Peyer's patch (tissue), 4 donors: ENCODE measurements around the gene GEMIN2.

Experiments used
- POLR2A ChIP-seq, 2 donors: fragments of 450-650 bp; IDR thresholded peaks; one replicate each; pipeline ENCODE4 v1.5.1; 2017; ENCODE audit warnings: antibody characterized with exemption in 2 of 2, mild to moderate bottlenecking in 2 of 2, moderate library complexity in 2 of 2
- TF ChIP-seq, protein P1 (sequence below), 6 experiments: fragments of 450-650 bp in 4 of 6; fragments of 200-600 bp in 2 of 6; sonication (generic) in 1 of 6; IDR thresholded peaks; one replicate each; pipeline ENCODE4 v1.5.1; 2017 to 2019; ENCODE audit warnings: antibody characterized with exemption in 6 of 6, mild to moderate bottlenecking in 3 of 6, moderate library complexity in 1 of 6

DNA sequence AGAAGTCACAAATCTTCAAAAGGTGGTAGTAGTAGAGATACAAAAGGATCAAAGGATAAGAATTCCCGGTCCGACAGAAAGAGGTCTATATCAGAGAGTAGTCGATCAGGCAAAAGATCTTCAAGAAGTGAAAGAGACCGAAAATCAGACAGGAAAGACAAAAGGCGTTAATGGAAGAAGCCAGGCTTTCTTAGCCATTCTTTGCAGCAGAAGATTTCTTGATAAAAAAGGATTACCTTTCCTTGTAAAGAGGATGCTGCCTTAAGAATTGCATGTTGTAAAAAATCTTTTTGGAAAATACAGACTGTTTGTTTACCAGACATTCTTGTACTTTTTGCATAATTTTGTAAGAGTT lies 67.5 kb downstream of the GEMIN2 start:
- TF ChIP-seq, protein P1, sequence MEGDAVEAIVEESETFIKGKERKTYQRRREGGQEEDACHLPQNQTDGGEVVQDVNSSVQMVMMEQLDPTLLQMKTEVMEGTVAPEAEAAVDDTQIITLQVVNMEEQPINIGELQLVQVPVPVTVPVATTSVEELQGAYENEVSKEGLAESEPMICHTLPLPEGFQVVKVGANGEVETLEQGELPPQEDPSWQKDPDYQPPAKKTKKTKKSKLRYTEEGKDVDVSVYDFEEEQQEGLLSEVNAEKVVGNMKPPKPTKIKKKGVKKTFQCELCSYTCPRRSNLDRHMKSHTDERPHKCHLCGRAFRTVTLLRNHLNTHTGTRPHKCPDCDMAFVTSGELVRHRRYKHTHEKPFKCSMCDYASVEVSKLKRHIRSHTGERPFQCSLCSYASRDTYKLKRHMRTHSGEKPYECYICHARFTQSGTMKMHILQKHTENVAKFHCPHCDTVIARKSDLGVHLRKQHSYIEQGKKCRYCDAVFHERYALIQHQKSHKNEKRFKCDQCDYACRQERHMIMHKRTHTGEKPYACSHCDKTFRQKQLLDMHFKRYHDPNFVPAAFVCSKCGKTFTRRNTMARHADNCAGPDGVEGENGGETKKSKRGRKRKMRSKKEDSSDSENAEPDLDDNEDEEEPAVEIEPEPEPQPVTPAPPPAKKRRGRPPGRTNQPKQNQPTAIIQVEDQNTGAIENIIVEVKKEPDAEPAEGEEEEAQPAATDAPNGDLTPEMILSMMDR (IDR thresholded peaks at IDR 0.05), result no peak
- TF ChIP-seq POLR2A (IDR thresholded peaks at IDR 0.05), result no peak
